ENCODE measurements around the gene MTARC1. TPM values are rescaled to one million over a fixed set of nuclear protein-coding genes. Genes with fewer than 3 reads are reported as not detected.
A peak's percentile ranks its signal among the peaks of the same experiment; 100 is the strongest.

Gene MTARC1
- total RNA-seq, 2 experiments from 2014 or later, result not detected

GRCh38 chr1:220776720-220777326 is 9.9 kb upstream of the MTARC1 start:
- Mint-ChIP-seq H3K27ac (no peak overlapping the region), H3K9me3 (no peaks in the 10 kb centered on the region), H3K36me3 (ENCODE audit: low read depth) (no peaks in the 10 kb centered on the region), H3K4me3 (no peak overlapping the region), H3K4me1 (peaks cover 2% of the 10 kb centered on the region), H3K27me3 (peaks cover 8% of the 10 kb centered on the region)
- ChIA-PET CTCF (interaction anchor here (0.8 to 1.4 kb wide), 2 partner anchors 12 to 16 kb away, joined by 3 read pairs; no protein-coding TSS in a partner anchor), POLR2A (no interaction called here)
- peak; percentile 69 for DNase-seq

DNA sequence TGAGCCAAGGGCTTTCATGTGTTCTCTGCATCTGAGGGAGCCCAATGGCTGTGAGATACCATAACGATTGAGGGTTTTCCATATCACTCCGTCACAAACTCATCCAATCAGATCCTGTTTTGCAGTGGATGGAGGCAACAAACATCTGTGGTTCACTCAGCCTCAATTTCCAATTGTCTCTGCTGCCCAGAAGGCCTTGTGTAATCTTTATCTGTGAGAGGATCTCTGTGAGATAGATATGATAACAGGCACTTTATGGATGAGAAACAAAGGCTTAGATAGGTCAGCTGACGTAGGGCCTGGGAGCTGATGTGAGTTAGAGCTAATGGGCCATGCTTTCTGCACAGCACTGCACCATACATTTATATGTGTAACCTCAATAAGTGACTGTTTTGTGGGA is 3.3 kb upstream of the MTARC1 start:
- H3K36me3 Mint-ChIP-seq (ENCODE audit: low read depth), result no peaks in the 10 kb centered on the region
- CTCF ChIA-PET, result no interaction called here
- H3K27ac Mint-ChIP-seq, result no peak overlapping the region
- no peak overlapping the region for H3K4me3 Mint-ChIP-seq
- no peak for DNase-seq
- peaks cover 59% of the 10 kb centered on the region for H3K27me3 Mint-ChIP-seq
- no peaks in the 10 kb centered on the region for H3K9me3 Mint-ChIP-seq
- POLR2A ChIA-PET, result no interaction called here
- no peaks in the 10 kb centered on the region for H3K4me1 Mint-ChIP-seq

DNA sequence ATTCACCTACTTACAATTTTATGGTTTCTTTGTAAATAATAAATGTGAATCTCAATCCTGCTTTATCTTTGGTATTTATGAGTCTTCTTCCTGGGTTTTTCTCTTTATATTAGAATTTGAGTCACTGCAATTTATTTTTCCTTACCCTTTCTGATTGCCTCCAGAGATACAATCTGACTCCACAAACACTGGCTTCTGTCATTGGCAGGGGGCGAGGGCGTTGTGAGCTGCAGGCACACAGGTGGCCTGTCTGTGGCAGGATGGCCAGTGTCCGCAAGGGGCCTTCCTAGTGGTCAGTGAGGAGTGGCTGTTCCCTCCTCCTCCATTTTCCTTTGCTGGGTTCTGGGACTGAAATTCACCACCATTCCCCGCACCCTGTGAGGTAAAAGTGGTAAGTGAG is 2.0 kb upstream of the MTARC1 start:
- no peaks in the 10 kb centered on the region for H3K4me1 Mint-ChIP-seq
- H3K9me3 Mint-ChIP-seq, result no peaks in the 10 kb centered on the region
- H3K36me3 Mint-ChIP-seq (ENCODE audit: low read depth), result no peaks in the 10 kb centered on the region
- H3K27me3 Mint-ChIP-seq, result peaks cover 58% of the 10 kb centered on the region
- ChIA-PET POLR2A (no interaction called here), CTCF (no interaction called here)
- H3K4me3 Mint-ChIP-seq, result no peak overlapping the region
- DNase-seq, result no peak
- H3K27ac Mint-ChIP-seq, result no peak overlapping the region

- Mint-ChIP-seq H3K36me3 (ENCODE audit: low read depth) (no peaks in the 10 kb centered on the region), H3K4me1 (no peaks in the 10 kb centered on the region), H3K9me3 (no peaks in the 10 kb centered on the region), H3K27ac (no peak overlapping the region), H3K4me3 (no peak overlapping the region), H3K27me3 (peaks cover 58% of the 10 kb centered on the region)
- no peak for DNase-seq
- POLR2A ChIA-PET, result no interaction called here
- CTCF ChIA-PET, result interaction anchor here (0.9 kb wide), 1 partner anchor 569 kb away, joined by 4 read pairs; no protein-coding TSS in a partner anchor
These were observed 1.3 kb upstream of the MTARC1 start for GRCh38 chr1:220785166-220786056.

- H3K4me3 Mint-ChIP-seq, result no peak overlapping the region
- no peak for DNase-seq
- H3K36me3 Mint-ChIP-seq (ENCODE audit: low read depth), result no peaks in the 10 kb centered on the region
- ChIA-PET POLR2A (no interaction called here), CTCF (interaction anchor here (0.9 kb wide), 1 partner anchor 570 kb away, joined by 4 read pairs; no protein-coding TSS in a partner anchor)
- no peaks in the 10 kb centered on the region for H3K4me1 Mint-ChIP-seq
- no peak overlapping the region for H3K27ac Mint-ChIP-seq
- H3K9me3 Mint-ChIP-seq, result no peaks in the 10 kb centered on the region
- peaks cover 60% of the 10 kb centered on the region for H3K27me3 Mint-ChIP-seq
These were observed 716 bp upstream of the MTARC1 start for GRCh38 chr1:220786057-220786336.

DNA sequence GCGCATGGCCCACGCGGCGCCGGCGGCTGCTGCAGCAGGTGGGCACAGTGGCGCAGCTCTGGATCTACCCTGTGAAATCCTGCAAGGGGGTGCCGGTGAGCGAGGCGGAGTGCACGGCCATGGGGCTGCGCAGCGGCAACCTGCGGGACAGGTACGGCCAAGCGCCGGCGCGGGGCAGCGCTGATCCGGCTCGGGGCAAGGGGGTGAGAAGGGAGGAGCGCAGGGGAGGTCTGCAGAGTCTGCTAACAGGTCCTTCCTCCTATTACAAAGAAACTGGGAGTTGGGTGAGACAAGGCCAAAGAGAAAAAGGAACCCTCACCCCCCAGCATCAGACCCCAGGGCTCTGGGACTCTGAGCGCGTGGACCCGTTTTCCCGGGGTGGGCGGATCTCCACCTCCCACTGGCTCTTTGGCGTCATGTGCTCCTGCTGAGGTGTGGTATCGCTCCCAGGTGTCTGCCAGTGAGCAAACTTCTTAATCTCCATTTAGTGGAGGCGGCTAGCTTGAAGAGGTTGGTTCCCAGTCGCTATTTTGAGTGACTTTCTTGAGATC is 431 bp downstream of the MTARC1 start:
- Mint-ChIP-seq H3K27ac (no peak overlapping the region), H3K27me3 (peaks cover 57% of the 10 kb centered on the region), H3K36me3 (ENCODE audit: low read depth) (no peaks in the 10 kb centered on the region), H3K4me3 (no peak overlapping the region), H3K9me3 (no peaks in the 10 kb centered on the region), H3K4me1 (no peaks in the 10 kb centered on the region)
- ChIA-PET POLR2A (no interaction called here), CTCF (no interaction called here)
- DNase-seq, result no peak

DNA sequence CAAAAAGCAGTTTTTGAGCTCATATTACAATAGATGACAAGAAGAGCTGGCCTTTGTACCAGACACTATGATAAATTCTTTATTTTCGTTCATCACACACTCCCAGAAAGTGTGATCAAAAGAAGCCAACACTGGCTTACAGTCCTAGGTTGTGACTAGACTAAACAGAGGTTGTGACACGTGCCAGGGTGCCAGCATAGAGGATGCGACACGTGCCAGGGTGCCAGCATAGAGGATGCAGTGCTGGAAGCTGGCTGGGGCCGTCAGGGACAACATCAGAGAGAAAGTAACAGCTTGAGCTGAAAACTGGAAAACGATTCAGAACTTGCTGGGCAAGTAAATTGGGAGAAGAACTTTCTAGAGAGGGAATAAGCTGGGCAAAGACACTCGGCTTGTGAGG is 2.2 kb downstream of the MTARC1 start:
- Mint-ChIP-seq H3K36me3 (ENCODE audit: low read depth) (no peaks in the 10 kb centered on the region), H3K27ac (no peak overlapping the region), H3K4me1 (no peaks in the 10 kb centered on the region), H3K9me3 (no peaks in the 10 kb centered on the region), H3K27me3 (peaks cover 45% of the 10 kb centered on the region), H3K4me3 (no peak overlapping the region)
- CTCF ChIA-PET, result interaction anchor here (0.6 to 1.7 kb wide), 3 partner anchors 12 to 107 kb away, joined by 3 to 4 read pairs (median 3); no protein-coding TSS in a partner anchor
- DNase-seq, result no peak
- POLR2A ChIA-PET, result no interaction called here

DNA sequence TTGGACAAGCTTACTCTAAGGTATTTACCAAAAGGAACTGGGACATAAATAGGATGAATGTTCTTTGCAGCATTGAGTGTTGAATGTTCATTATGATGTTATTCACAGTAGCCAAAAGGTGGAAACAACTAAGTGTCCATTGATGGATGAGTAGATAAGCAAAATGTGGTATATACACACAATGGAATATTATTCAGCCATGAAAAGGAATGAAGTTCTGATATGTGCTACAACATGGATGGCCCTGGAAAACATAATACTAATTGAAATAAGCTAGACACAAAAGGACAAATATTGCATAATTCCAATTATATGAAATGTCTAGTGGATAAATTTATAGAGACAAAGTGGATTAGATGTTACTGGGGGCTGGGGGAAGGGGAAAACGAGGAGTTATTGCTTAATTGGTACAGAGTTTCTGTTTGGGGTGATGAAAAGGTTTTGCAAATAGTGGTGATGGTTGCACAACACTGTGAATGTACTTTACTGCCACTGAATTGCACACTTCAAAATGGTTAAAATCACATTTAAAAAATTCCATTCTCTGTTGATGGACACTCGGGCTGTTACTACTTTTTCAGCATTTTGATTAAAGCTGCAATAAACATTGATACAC is 2.9 kb downstream of the MTARC1 start:
- H3K9me3 Mint-ChIP-seq, result no peaks in the 10 kb centered on the region
- ChIA-PET CTCF (interaction anchor here (0.6 to 1.7 kb wide), 2 partner anchors 21 to 479 kb away, joined by 3 to 4 read pairs; no protein-coding TSS in a partner anchor), POLR2A (interaction anchor here (0.6 kb wide), 1 partner anchor 87 kb away, joined by 3 read pairs; no protein-coding TSS in a partner anchor)
- no peaks in the 10 kb centered on the region for H3K4me1 Mint-ChIP-seq
- DNase-seq, result no peak
- peaks cover 40% of the 10 kb centered on the region for H3K27me3 Mint-ChIP-seq
- no peak overlapping the region for H3K27ac Mint-ChIP-seq
- H3K4me3 Mint-ChIP-seq, result no peak overlapping the region
- H3K36me3 Mint-ChIP-seq (ENCODE audit: low read depth), result no peaks in the 10 kb centered on the region

DNA sequence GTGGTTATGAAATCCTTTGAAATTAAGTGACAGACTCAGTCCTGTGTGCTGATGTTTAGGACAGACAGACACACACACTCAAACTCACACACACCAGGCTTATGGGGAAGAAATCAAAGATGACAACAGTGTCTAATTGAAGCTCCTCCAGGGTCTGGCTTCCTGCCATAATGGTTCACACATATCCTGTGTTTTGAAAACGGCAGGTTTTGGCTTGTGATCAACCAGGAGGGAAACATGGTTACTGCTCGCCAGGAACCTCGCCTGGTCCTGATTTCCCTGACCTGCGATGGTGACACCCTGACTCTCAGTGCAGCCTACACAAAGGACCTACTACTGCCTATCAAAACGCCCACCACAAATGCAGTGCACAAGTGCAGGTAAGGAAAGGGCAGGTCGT is 4.6 kb downstream of the MTARC1 start:
- Mint-ChIP-seq H3K4me3 (no peak overlapping the region), H3K9me3 (no peaks in the 10 kb centered on the region), H3K36me3 (ENCODE audit: low read depth) (no peaks in the 10 kb centered on the region), H3K4me1 (no peaks in the 10 kb centered on the region), H3K27ac (no peak overlapping the region), H3K27me3 (peaks cover 23% of the 10 kb centered on the region)
- ChIA-PET CTCF (no interaction called here), POLR2A (no interaction called here)
- DNase-seq, result no peak

- ChIA-PET POLR2A (no interaction called here), CTCF (no interaction called here)
- Mint-ChIP-seq H3K4me1 (no peaks in the 10 kb centered on the region), H3K36me3 (ENCODE audit: low read depth) (no peaks in the 10 kb centered on the region), H3K9me3 (no peaks in the 10 kb centered on the region), H3K27ac (no peak overlapping the region), H3K4me3 (no peak overlapping the region), H3K27me3 (peaks cover 20% of the 10 kb centered on the region)
- DNase-seq, result no peak
These were observed 5.2 kb downstream of the MTARC1 start for GRCh38 chr1:220791956-220792355.

DNA sequence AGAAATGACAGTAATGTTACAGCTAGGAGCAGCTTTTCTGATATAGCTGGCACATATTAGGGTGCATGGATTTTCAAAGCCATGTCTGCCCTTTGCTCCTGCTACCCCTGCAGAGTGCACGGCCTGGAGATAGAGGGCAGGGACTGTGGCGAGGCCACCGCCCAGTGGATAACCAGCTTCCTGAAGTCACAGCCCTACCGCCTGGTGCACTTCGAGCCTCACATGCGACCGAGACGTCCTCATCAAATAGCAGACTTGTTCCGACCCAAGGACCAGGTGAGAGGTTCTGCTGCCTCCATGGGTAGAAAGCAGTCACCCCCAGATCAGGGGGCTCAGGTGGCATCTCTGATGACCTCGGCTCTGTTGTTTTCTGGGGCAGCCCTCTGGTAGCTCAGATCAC is 9.8 kb downstream of the MTARC1 start:
- H3K27me3 Mint-ChIP-seq, result peaks cover 3% of the 10 kb centered on the region
- ChIA-PET POLR2A (no interaction called here), CTCF (interaction anchor here (0.5 kb wide), 1 partner anchor 16 kb away, joined by 3 read pairs; no protein-coding TSS in a partner anchor)
- H3K27ac Mint-ChIP-seq, result no peak overlapping the region
- H3K4me3 Mint-ChIP-seq, result no peak overlapping the region
- H3K9me3 Mint-ChIP-seq, result no peaks in the 10 kb centered on the region
- no peaks in the 10 kb centered on the region for H3K4me1 Mint-ChIP-seq
- DNase-seq, result no peak
- no peaks in the 10 kb centered on the region for H3K36me3 Mint-ChIP-seq (ENCODE audit: low read depth)

- H3K36me3 Mint-ChIP-seq (ENCODE audit: low read depth), result no peaks in the 10 kb centered on the region
- no peaks in the 10 kb centered on the region for H3K4me1 Mint-ChIP-seq
These were observed 10.3 kb downstream of the MTARC1 start for GRCh38 chr1:220797044-220797443.

GRCh38 chr1:220797553-220797952 is 10.8 kb downstream of the MTARC1 start:
- no peaks in the 10 kb centered on the region for H3K4me1 Mint-ChIP-seq
- H3K36me3 Mint-ChIP-seq (ENCODE audit: low read depth), result no peaks in the 10 kb centered on the region
- DNase-seq, result no peak
- no peaks in the 10 kb centered on the region for H3K9me3 Mint-ChIP-seq
- CTCF ChIA-PET, result interaction anchor here (0.5 kb wide), 1 partner anchor 28 kb away, joined by 3 read pairs; no protein-coding TSS in a partner anchor
- H3K4me3 Mint-ChIP-seq, result no peak overlapping the region
- peaks cover 3% of the 10 kb centered on the region for H3K27me3 Mint-ChIP-seq
- POLR2A ChIA-PET, result no interaction called here
- H3K27ac Mint-ChIP-seq, result no peak overlapping the region

More at GRCh38 chr1:220797044-220797443, 10.3 kb downstream of the MTARC1 start:
- Mint-ChIP-seq H3K4me3 (no peak overlapping the region), H3K27ac (no peak overlapping the region), H3K9me3 (no peaks in the 10 kb centered on the region), H3K27me3 (peaks cover 3% of the 10 kb centered on the region)
- ChIA-PET CTCF (interaction anchor here (0.5 kb wide), 1 partner anchor 28 kb away, joined by 3 read pairs; no protein-coding TSS in a partner anchor), POLR2A (no interaction called here)
- DNase-seq, result no peak

All from activated CD4-positive, alpha-beta T cell treated with anti-CD3 and anti-CD28 coated beads, Interleukin-2, amount 10 ng/mL, durations not matched to agents 7 days and 5 days (primary cell).